ENCODE measurements around the gene DPP4. TPM values are rescaled to one million over a fixed set of nuclear protein-coding genes. Genes with fewer than 3 reads are reported as not detected.

Gene DPP4
- polyA plus RNA-seq, 1 donor (not counting 4 experiments of a cell fraction or from before 2014, with no cell fraction given) = 1.1 TPM

DNA sequence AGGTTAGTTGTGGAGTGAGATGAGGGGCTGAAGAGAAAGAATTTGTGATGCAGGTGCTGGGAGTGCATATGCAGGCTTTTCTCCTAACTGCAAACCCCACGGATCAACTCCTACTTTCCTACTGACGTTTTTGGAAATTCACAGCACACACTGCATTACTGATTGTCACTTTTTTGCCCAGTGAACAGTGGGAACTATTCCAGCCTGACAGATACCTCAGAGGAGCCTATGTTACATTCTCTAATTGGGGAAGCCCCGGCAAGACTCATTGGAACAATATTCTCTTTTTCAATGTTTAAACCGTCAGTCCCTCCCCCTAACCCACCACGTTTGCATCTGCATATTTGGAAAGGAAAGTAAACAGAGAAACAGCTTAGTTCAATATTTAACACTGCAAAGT lies 126.2 kb downstream of the DPP4 start:
- FAIRE-seq (no peak), DNase-seq (ENCODE audit: low read depth, low spot score) (no peak)
- no peak overlapping the region for H3K4me2 ChIP-seq (ENCODE audit: control insufficient read depth, extremely low read depth, insufficient read depth, low read depth, low read length)
- TF ChIP-seq EZH2 (IDR thresholded peaks at IDR 0.05; ENCODE audit: low read length) = no peak
- TF ChIP-seq, protein P1, sequence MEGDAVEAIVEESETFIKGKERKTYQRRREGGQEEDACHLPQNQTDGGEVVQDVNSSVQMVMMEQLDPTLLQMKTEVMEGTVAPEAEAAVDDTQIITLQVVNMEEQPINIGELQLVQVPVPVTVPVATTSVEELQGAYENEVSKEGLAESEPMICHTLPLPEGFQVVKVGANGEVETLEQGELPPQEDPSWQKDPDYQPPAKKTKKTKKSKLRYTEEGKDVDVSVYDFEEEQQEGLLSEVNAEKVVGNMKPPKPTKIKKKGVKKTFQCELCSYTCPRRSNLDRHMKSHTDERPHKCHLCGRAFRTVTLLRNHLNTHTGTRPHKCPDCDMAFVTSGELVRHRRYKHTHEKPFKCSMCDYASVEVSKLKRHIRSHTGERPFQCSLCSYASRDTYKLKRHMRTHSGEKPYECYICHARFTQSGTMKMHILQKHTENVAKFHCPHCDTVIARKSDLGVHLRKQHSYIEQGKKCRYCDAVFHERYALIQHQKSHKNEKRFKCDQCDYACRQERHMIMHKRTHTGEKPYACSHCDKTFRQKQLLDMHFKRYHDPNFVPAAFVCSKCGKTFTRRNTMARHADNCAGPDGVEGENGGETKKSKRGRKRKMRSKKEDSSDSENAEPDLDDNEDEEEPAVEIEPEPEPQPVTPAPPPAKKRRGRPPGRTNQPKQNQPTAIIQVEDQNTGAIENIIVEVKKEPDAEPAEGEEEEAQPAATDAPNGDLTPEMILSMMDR (optimal IDR thresholded peaks at IDR 0.05 in 1 of 3, IDR thresholded peaks at IDR 0.05 in 1 of 3, conservative IDR thresholded peaks at IDR 0.05 in 1 of 3; ENCODE audit: extremely low read depth in 1 of 3, insufficient read depth in 2 of 3, low read length in 3 of 3) = no peak
- no peaks in the 10 kb centered on the region for H3K79me2 ChIP-seq (ENCODE audit: control insufficient read depth, insufficient read depth, low read length)
- H3K9me1 ChIP-seq (ENCODE audit: control insufficient read depth, extremely low read depth, insufficient read depth, low read length) = no peaks in the 10 kb centered on the region
- H3K27ac ChIP-seq (ENCODE audit: control insufficient read depth, insufficient read depth, low read length) = no peak overlapping the region
- no peak overlapping the region for H3K4me3 ChIP-seq (ENCODE audit: control insufficient read depth in 2 of 3, extremely low read depth in 1 of 3, insufficient read depth in 2 of 3, low read depth in 1 of 3, low read length in 3 of 3)
- no peak overlapping the region for H3K9ac ChIP-seq (ENCODE audit: control insufficient read depth, extremely low read depth, insufficient read depth, low read length)
- dilution Hi-C loops (cut with MboI; ENCODE audit: extremely low pct_ligation_motif_present, low sequenced_read_pairs) = loop anchor here (25.0 kb wide), 1 partner anchor 511 kb away; no protein-coding TSS in a partner anchor
- no peaks in the 10 kb centered on the region for H3K9me3 ChIP-seq (ENCODE audit: control insufficient read depth, low read depth, low read length)
- no peak overlapping the region for H2AFZ ChIP-seq (ENCODE audit: control insufficient read depth, low read length)
- no peaks in the 10 kb centered on the region for H4K20me1 ChIP-seq (ENCODE audit: control insufficient read depth, extremely low read depth, insufficient read depth, low read length)
- H3K27me3 ChIP-seq (ENCODE audit: control insufficient read depth, extremely low read depth, insufficient read depth, low read length) = no peaks in the 10 kb centered on the region
- H3K36me3 ChIP-seq (ENCODE audit: control insufficient read depth in 2 of 2, extremely low read depth in 1 of 2, insufficient read depth in 2 of 2, low read length in 2 of 2) = no peaks in the 10 kb centered on the region
- no peaks in the 10 kb centered on the region for H3K4me1 ChIP-seq (ENCODE audit: control insufficient read depth, extremely low read depth, insufficient read depth, low read length)

DNA sequence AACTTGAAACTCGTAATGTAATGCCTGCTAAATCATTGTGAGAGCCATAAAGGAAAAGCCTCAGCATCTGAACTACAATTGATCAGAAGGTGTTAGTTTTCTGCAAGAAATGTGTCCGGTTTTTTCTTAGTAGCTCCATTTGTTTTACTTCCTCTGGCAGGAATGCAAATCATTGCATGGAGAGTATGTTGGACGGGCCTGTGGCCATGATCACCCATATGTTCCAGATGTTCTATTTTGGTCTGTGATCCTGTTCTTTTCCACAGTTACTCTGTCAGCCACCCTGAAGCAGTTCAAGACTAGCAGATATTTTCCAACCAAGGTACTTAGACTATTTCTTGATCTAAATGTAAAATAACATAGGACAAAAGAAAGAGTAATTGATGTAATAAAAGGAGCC lies 126.6 kb downstream of the DPP4 start:
- DNase-seq (ENCODE audit: low read depth, low spot score) (no peak), FAIRE-seq (no peak)
- Histone ChIP-seq H3K4me3 (ENCODE audit: control insufficient read depth in 2 of 3, extremely low read depth in 1 of 3, insufficient read depth in 2 of 3, low read depth in 1 of 3, low read length in 3 of 3) (no peak overlapping the region), H3K79me2 (ENCODE audit: control insufficient read depth, insufficient read depth, low read length) (no peaks in the 10 kb centered on the region), H3K36me3 (ENCODE audit: control insufficient read depth in 2 of 2, extremely low read depth in 1 of 2, insufficient read depth in 2 of 2, low read length in 2 of 2) (no peaks in the 10 kb centered on the region), H4K20me1 (ENCODE audit: control insufficient read depth, extremely low read depth, insufficient read depth, low read length) (no peaks in the 10 kb centered on the region), H3K27ac (ENCODE audit: control insufficient read depth, insufficient read depth, low read length) (no peak overlapping the region), H3K9ac (ENCODE audit: control insufficient read depth, extremely low read depth, insufficient read depth, low read length) (no peak overlapping the region), H3K9me3 (ENCODE audit: control insufficient read depth, low read depth, low read length) (no peaks in the 10 kb centered on the region), H3K9me1 (ENCODE audit: control insufficient read depth, extremely low read depth, insufficient read depth, low read length) (no peaks in the 10 kb centered on the region), H3K4me1 (ENCODE audit: control insufficient read depth, extremely low read depth, insufficient read depth, low read length) (no peaks in the 10 kb centered on the region), H2AFZ (ENCODE audit: control insufficient read depth, low read length) (no peak overlapping the region), H3K4me2 (ENCODE audit: control insufficient read depth, extremely low read depth, insufficient read depth, low read depth, low read length) (no peak overlapping the region), H3K27me3 (ENCODE audit: control insufficient read depth, extremely low read depth, insufficient read depth, low read length) (no peaks in the 10 kb centered on the region)
- TF ChIP-seq, protein P1 (optimal IDR thresholded peaks at IDR 0.05 in 1 of 3, IDR thresholded peaks at IDR 0.05 in 1 of 3, conservative IDR thresholded peaks at IDR 0.05 in 1 of 3; ENCODE audit: extremely low read depth in 1 of 3, insufficient read depth in 2 of 3, low read length in 3 of 3) = no peak
- TF ChIP-seq EZH2 (IDR thresholded peaks at IDR 0.05; ENCODE audit: low read length) = no peak
- dilution Hi-C loops (cut with MboI; ENCODE audit: extremely low pct_ligation_motif_present, low sequenced_read_pairs) = loop anchor here (25.0 kb wide), 1 partner anchor 510 kb away; no protein-coding TSS in a partner anchor

All from keratinocyte (primary cell).